Measurements from ENCODE around the gene KCNH8. TPM values are rescaled to one million over a fixed set of nuclear protein-coding genes. Genes with fewer than 3 reads are reported as not detected.

KCNH8 gene
- total and polyA plus RNA-seq, 10 of the 15 experiments (the other 5 are each of a cell fraction or from before 2014, with no cell fraction given) = under 0.01 to 0.18 (median 0.07) TPM; not detected in 2

GRCh38 chr3:19190602-19191001, 42.3 kb downstream of the KCNH8 start (continued):
- TF ChIP-seq, protein P1, sequence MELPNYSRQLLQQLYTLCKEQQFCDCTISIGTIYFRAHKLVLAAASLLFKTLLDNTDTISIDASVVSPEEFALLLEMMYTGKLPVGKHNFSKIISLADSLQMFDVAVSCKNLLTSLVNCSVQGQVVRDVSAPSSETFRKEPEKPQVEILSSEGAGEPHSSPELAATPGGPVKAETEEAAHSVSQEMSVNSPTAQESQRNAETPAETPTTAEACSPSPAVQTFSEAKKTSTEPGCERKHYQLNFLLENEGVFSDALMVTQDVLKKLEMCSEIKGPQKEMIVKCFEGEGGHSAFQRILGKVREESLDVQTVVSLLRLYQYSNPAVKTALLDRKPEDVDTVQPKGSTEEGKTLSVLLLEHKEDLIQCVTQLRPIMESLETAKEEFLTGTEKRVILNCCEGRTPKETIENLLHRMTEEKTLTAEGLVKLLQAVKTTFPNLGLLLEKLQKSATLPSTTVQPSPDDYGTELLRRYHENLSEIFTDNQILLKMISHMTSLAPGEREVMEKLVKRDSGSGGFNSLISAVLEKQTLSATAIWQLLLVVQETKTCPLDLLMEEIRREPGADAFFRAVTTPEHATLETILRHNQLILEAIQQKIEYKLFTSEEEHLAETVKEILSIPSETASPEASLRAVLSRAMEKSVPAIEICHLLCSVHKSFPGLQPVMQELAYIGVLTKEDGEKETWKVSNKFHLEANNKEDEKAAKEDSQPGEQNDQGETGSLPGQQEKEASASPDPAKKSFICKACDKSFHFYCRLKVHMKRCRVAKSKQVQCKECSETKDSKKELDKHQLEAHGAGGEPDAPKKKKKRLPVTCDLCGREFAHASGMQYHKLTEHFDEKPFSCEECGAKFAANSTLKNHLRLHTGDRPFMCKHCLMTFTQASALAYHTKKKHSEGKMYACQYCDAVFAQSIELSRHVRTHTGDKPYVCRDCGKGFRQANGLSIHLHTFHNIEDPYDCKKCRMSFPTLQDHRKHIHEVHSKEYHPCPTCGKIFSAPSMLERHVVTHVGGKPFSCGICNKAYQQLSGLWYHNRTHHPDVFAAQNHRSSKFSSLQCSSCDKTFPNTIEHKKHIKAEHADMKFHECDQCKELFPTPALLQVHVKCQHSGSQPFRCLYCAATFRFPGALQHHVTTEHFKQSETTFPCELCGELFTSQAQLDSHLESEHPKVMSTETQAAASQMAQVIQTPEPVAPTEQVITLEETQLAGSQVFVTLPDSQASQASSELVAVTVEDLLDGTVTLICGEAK (IDR thresholded peaks at IDR 0.05; ENCODE audit: borderline replicate concordance) = no peak
- TF ChIP-seq EED (IDR thresholded peaks at IDR 0.05; ENCODE audit: low read depth) (no peak), MTA2 (IDR thresholded peaks at IDR 0.05; ENCODE audit: low read depth) (no peak)

- ATAC-seq (no peak), DNase-seq (ENCODE audit: low read depth, low spot score) (no peak), FAIRE-seq (no peak)
- TF ChIP-seq, protein P2, sequence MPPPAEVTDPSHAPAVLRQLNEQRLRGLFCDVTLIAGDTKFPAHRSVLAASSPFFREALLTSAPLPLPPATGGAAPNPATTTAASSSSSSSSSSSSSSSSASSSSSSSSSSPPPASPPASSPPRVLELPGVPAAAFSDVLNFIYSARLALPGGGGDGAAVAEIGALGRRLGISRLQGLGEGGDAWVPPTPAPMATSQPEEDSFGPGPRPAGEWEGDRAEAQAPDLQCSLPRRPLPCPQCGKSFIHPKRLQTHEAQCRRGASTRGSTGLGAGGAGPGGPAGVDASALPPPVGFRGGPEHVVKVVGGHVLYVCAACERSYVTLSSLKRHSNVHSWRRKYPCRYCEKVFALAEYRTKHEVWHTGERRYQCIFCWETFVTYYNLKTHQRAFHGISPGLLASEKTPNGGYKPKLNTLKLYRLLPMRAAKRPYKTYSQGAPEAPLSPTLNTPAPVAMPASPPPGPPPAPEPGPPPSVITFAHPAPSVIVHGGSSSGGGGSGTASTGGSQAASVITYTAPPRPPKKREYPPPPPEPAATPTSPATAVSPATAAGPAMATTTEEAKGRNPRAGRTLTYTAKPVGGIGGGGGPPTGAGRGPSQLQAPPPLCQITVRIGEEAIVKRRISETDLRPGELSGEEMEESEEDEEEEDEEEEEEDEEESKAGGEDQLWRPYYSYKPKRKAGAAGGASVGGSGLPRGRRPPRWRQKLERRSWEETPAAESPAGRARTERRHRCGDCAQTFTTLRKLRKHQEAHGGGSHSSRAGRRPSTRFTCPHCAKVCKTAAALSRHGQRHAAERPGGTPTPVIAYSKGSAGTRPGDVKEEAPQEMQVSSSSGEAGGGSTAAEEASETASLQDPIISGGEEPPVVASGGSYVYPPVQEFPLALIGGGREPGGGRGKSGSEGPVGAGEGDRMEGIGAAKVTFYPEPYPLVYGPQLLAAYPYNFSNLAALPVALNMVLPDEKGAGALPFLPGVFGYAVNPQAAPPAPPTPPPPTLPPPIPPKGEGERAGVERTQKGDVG (CRISPR knock-in tag; IDR thresholded peaks at IDR 0.05) = no peak
- TF ChIP-seq, protein P3, sequence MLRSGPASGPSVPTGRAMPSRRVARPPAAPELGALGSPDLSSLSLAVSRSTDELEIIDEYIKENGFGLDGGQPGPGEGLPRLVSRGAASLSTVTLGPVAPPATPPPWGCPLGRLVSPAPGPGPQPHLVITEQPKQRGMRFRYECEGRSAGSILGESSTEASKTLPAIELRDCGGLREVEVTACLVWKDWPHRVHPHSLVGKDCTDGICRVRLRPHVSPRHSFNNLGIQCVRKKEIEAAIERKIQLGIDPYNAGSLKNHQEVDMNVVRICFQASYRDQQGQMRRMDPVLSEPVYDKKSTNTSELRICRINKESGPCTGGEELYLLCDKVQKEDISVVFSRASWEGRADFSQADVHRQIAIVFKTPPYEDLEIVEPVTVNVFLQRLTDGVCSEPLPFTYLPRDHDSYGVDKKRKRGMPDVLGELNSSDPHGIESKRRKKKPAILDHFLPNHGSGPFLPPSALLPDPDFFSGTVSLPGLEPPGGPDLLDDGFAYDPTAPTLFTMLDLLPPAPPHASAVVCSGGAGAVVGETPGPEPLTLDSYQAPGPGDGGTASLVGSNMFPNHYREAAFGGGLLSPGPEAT (IDR thresholded peaks at IDR 0.05; ENCODE audit: low read depth) = no peak
- TF ChIP-seq CREM (IDR thresholded peaks at IDR 0.05; ENCODE audit: low read depth) (no peak), RCOR1 (conservative IDR thresholded peaks at IDR 0.05; ENCODE audit: low read depth, low read length) (no peak), TAF1 (IDR thresholded peaks at IDR 0.05; ENCODE audit: borderline replicate concordance, low read depth, low read length) (no peak), HDAC2 (IDR thresholded peaks at IDR 0.05) (no peak), RELA (IDR thresholded peaks at IDR 0.05; ENCODE audit: borderline replicate concordance, partially characterized antibody) (no peak), WRNIP1 (IDR thresholded peaks at IDR 0.05; ENCODE audit: borderline replicate concordance, low read depth, low read length) (no peak), ESRRA (IDR thresholded peaks at IDR 0.05; ENCODE audit: low read length) (no peak)
- no TSS peak for BruUV-seq (replicated peaks)
- ChIA-PET RAD21 (ENCODE audit: unreplicated experiment) (no interaction called here), POLR2A (no interaction called here), SMC1A (ENCODE audit: uncharacterized antibody, unreplicated experiment) (no interaction called here), CTCF (interaction anchor here (0.7 kb wide), 1 partner anchor 287 kb away, joined by 3 read pairs; no protein-coding TSS in a partner anchor)
- Histone ChIP-seq H3K27me3 (replicated peaks in 1 of 2; ENCODE audit: control insufficient read depth in 2 of 2, insufficient read depth in 2 of 2, low read length in 1 of 2) (no peaks in the 10 kb centered on the region), H4K20me1 (ENCODE audit: control insufficient read depth, insufficient read depth) (no peaks in the 10 kb centered on the region), H3K27ac (ENCODE audit: control insufficient read depth, insufficient read depth) (no peak overlapping the region), H3K4me1 (ENCODE audit: control insufficient read depth, insufficient read depth, low read length) (no peaks in the 10 kb centered on the region), H3K79me2 (ENCODE audit: control insufficient read depth, insufficient read depth, low read length) (no peaks in the 10 kb centered on the region), H3K9me3 (replicated peaks; ENCODE audit: control insufficient read depth, insufficient read depth, low read length) (no peaks in the 10 kb centered on the region), H3K36me3 (ENCODE audit: control insufficient read depth in 2 of 2, insufficient read depth in 2 of 2, low read length in 1 of 2) (no peaks in the 10 kb centered on the region), H2AFZ (ENCODE audit: control insufficient read depth, low read depth, low read length) (no peak overlapping the region), H3K4me2 (ENCODE audit: control insufficient read depth, insufficient read depth) (no peak overlapping the region), H3K9ac (ENCODE audit: control insufficient read depth, insufficient read depth, low read length) (no peak overlapping the region), H3K4me3 (no peak overlapping the region)
- in situ Hi-C loops (cut with MboI) (no loop called here), intact Hi-C loops (cut with micrococcal nuclease; ENCODE audit: unreplicated experiment) (no loop called here)
- WGBS (ENCODE audit: insufficient coverage, insufficient replicate concordance, low lambda C conversion rate, missing lambda C conversion rate) = 21% methylated on average over 2 of the region's 2 CpGs
Measured at GRCh38 chr3:19199131-19199530, 50.8 kb downstream of the KCNH8 start.
